K562 (cell line): ENCODE results near the gene HCN3. TPM values are rescaled to one million over a fixed set of nuclear protein-coding genes. Genes with fewer than 3 reads are reported as not detected.

Experiments
- CHCHD3 ChIP-seq: fragments of 250-450 bp; sonication (Bioruptor Pico); IDR thresholded peaks from 2 replicates; pipeline ENCODE4 v2.1.2; 2022; ENCODE audit warnings: mild to moderate bottlenecking
- GTF3C2 ChIP-seq: IDR thresholded peaks from 3 replicates; pipeline ENCODE4 v1.6.1; 2011; ENCODE audit warnings: borderline replicate concordance, mild to moderate bottlenecking, moderate library complexity; ENCODE audit not compliant: insufficient read length; ENCODE audit errors: extremely low read depth
- HMGXB4 ChIP-seq: sonication (generic); formaldehyde crosslinking; IDR thresholded peaks from 2 replicates; pipeline ENCODE4 v1.8.1; 2023; ENCODE audit warnings: mild to moderate bottlenecking, missing genetic modification reagents
- NFATC3 ChIP-seq: fragments of 450-650 bp; IDR thresholded peaks from 2 replicates; pipeline ENCODE4 v1.6.1; 2017; ENCODE audit warnings: mild to moderate bottlenecking
- TARDBP ChIP-seq: fragments of 450-650 bp; IDR thresholded peaks from 2 replicates; pipeline ENCODE4 v1.6.1; 2016
- TEAD1 ChIP-seq, 2 experiments: fragments of 450-650 bp in 1 of 2; sonication (generic) in 1 of 2; formaldehyde crosslinking; IDR thresholded peaks; 2 replicates each; pipeline versions ENCODE4 v1.4.0 to v1.8.0; 2020 to 2022; ENCODE audit warnings: mild to moderate bottlenecking in 2 of 2, missing genetic modification reagents in 1 of 2
- TRIM24 ChIP-seq, 2 experiments: fragments of 450-650 bp; IDR thresholded peaks; 2 replicates each; pipeline ENCODE4 v1.6.1; 2016
- ZFX ChIP-seq: sonication (generic); formaldehyde crosslinking; IDR thresholded peaks from 2 replicates; pipeline ENCODE4 v1.8.0; 2022; ENCODE audit warnings: mild to moderate bottlenecking, missing genetic modification reagents, moderate library complexity
- ZNF280B ChIP-seq: fragments of 250-450 bp; sonication (Bioruptor Pico); IDR thresholded peaks from 2 replicates; pipeline ENCODE4 v1.5.1; 2021; ENCODE audit warnings: mild to moderate bottlenecking
- ZNF707 ChIP-seq: fragments of 250-450 bp; sonication (Bioruptor Pico); conservative IDR thresholded peaks from 2 replicates; pipeline ENCODE4 v1.8.0; 2022; ENCODE audit warnings: inconsistent platforms, mild to moderate bottlenecking, moderate library complexity
- polyA plus RNA-seq, 8 experiments: library from polyadenylated mRNA; depleted of rRNA in 4 of 8; stranded (reverse) in 5 of 8; unstranded in 3 of 8; fragments of >200 nt; fragmentation: Nextera tagmentation in 2 of 8; fragmentation: Illumina TruSeq in 1 of 8; extraction: Ambion mirVana in 2 of 8; extraction: Trizol in 1 of 8; gene quantifications; 2 replicates each; pipeline versions ENCODE4 v1.2.1 to v1.2.3, GENCODE V29; 2011 to 2014; ENCODE audit warnings: inconsistent platforms in 1 of 8, missing spikeins in 1 of 8
- total RNA-seq, 7 experiments: library from RNA; depleted of rRNA in 6 of 7; stranded (reverse); fragments of >200 nt in 6 of 7; fragmentation: Illumina TruSeq in 2 of 7; extraction: Trizol in 2 of 7; gene quantifications; 2 replicates each; pipeline versions ENCODE4 v1.2.1 to v1.2.3, GENCODE V29; 2011 to 2021; ENCODE audit warnings: low replicate concordance in 1 of 7

Gene HCN3
- total and polyA plus RNA-seq, 9 of the 15 experiments (the other 6 are each of a cell fraction or from before 2014, with no cell fraction given): 0.91 to 9.7 (median 3.9) TPM

GRCh38 chr1:155261852-155262673 lies 15.2 kb upstream of the HCN3 start, which contains the start of gene SCAMP3 (continued):
- TF ChIP-seq ZNF280B (CRISPR knock-in tag) (peak; percentile 81; the same call in 1 of the 2 replicates), TRIM24 (IDR thresholded peaks at IDR 0.05) (no peak), ZFX (peak; percentile 90), CHCHD3 (CRISPR knock-in tag) (no peak; the same call in 1 of the 2 replicates), HMGXB4 (CRISPR knock-in tag) (no peak), NFATC3 (peak; percentile 98), ZNF707 (no peak), TEAD1 (CRISPR knock-in tag; IDR thresholded peaks at IDR 0.05) (peak; percentile 50 to 72; a peak in 3 of 4 replicates), GTF3C2 (no peak), TARDBP (no peak)
